ENCODE data around the gene ZNF14. TPM values are rescaled to one million over a fixed set of nuclear protein-coding genes. Genes with fewer than 3 reads are reported as not detected.

ZNF14 gene
- total and polyA plus RNA-seq, 2 of the 13 experiments (the other 11 are each of a cell fraction or from before 2014, with no cell fraction given) = 1.9 to 6.2 TPM

GRCh38 chr19:19776206-19777008 is 43.5 kb upstream of the ZNF14 start (continued):
- TF ChIP-seq AHDC1 (CRISPR knock-in tag; IDR thresholded peaks at IDR 0.05; ENCODE audit: borderline replicate concordance) (no peak), ZNF136 (CRISPR knock-in tag; IDR thresholded peaks at IDR 0.05; ENCODE audit: low read depth) (no peak), TBX2 (CRISPR knock-in tag; IDR thresholded peaks at IDR 0.05; ENCODE audit: borderline replicate concordance) (peak; percentile 52; the same call in 1 of the 2 replicates), ARHGAP35 (CRISPR knock-in tag; IDR thresholded peaks at IDR 0.05; ENCODE audit: borderline replicate concordance) (no peak), ZBTB8A (CRISPR knock-in tag; IDR thresholded peaks at IDR 0.05; ENCODE audit: borderline replicate concordance, low read depth) (no peak; the same call in 1 of the 2 replicates), JUNB (CRISPR knock-in tag; IDR thresholded peaks at IDR 0.05; ENCODE audit: borderline replicate concordance) (no peak), ZNF350 (CRISPR knock-in tag; IDR thresholded peaks at IDR 0.05; ENCODE audit: borderline replicate concordance, low read depth) (peak; percentile 93), MIXL1 (CRISPR knock-in tag; IDR thresholded peaks at IDR 0.05) (peak; percentile 58; the same call in 1 of the 2 replicates), MTA3 (CRISPR knock-in tag; IDR thresholded peaks at IDR 0.05) (no peak), ZSCAN30 (CRISPR knock-in tag; IDR thresholded peaks at IDR 0.05) (no peak), GLI4 (CRISPR knock-in tag; IDR thresholded peaks at IDR 0.05; ENCODE audit: borderline replicate concordance) (no peak), EED (CRISPR knock-in tag; IDR thresholded peaks at IDR 0.05) (no peak), ZFP36L2 (CRISPR knock-in tag; IDR thresholded peaks at IDR 0.05) (no peak; the same call in 1 of the 2 replicates), ZNF589 (CRISPR knock-in tag; conservative IDR thresholded peaks at IDR 0.05) (no peak), MXD1 (CRISPR knock-in tag; IDR thresholded peaks at IDR 0.05) (peak; percentile 84), ZNF577 (CRISPR knock-in tag; IDR thresholded peaks at IDR 0.05; ENCODE audit: borderline replicate concordance, low read depth) (no peak), HNRNPUL1 (IDR thresholded peaks at IDR 0.05; ENCODE audit: low read depth, low read length) (no peak)
- TF ChIP-seq, protein P1, sequence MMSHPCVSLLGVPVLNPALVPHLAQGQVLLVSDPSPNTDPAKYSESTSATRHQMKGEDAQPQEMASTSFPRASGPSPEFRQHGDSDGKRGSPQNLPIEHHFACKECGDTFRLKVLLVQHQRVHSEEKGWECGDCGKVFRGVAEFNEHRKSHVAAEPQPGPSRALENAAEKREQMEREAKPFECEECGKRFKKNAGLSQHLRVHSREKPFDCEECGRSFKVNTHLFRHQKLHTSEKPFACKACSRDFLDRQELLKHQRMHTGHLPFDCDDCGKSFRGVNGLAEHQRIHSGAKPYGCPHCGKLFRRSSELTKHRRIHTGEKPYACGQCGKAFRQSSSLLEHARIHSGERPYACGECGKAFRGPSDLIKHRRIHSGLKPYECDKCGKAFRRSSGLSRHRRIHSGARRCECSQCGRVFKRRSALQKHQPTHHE (CRISPR knock-in tag; IDR thresholded peaks at IDR 0.05; ENCODE audit: borderline replicate concordance) = no peak
- TF ChIP-seq, protein P2, sequence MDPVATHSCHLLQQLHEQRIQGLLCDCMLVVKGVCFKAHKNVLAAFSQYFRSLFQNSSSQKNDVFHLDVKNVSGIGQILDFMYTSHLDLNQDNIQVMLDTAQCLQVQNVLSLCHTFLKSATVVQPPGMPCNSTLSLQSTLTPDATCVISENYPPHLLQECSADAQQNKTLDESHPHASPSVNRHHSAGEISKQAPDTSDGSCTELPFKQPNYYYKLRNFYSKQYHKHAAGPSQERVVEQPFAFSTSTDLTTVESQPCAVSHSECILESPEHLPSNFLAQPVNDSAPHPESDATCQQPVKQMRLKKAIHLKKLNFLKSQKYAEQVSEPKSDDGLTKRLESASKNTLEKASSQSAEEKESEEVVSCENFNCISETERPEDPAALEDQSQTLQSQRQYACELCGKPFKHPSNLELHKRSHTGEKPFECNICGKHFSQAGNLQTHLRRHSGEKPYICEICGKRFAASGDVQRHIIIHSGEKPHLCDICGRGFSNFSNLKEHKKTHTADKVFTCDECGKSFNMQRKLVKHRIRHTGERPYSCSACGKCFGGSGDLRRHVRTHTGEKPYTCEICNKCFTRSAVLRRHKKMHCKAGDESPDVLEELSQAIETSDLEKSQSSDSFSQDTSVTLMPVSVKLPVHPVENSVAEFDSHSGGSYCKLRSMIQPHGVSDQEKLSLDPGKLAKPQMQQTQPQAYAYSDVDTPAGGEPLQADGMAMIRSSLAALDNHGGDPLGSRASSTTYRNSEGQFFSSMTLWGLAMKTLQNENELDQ (CRISPR knock-in tag; IDR thresholded peaks at IDR 0.05; ENCODE audit: borderline replicate concordance) = no peak
